Measurements from ENCODE around the gene TBL3. TPM values are rescaled to one million over a fixed set of nuclear protein-coding genes. Genes with fewer than 3 reads are reported as not detected.

Gene TBL3
- total and polyA plus RNA-seq, 2 donors (not counting 1 experiment from before 2014, with no cell fraction given) = 31.9 to 52.2 TPM

DNA sequence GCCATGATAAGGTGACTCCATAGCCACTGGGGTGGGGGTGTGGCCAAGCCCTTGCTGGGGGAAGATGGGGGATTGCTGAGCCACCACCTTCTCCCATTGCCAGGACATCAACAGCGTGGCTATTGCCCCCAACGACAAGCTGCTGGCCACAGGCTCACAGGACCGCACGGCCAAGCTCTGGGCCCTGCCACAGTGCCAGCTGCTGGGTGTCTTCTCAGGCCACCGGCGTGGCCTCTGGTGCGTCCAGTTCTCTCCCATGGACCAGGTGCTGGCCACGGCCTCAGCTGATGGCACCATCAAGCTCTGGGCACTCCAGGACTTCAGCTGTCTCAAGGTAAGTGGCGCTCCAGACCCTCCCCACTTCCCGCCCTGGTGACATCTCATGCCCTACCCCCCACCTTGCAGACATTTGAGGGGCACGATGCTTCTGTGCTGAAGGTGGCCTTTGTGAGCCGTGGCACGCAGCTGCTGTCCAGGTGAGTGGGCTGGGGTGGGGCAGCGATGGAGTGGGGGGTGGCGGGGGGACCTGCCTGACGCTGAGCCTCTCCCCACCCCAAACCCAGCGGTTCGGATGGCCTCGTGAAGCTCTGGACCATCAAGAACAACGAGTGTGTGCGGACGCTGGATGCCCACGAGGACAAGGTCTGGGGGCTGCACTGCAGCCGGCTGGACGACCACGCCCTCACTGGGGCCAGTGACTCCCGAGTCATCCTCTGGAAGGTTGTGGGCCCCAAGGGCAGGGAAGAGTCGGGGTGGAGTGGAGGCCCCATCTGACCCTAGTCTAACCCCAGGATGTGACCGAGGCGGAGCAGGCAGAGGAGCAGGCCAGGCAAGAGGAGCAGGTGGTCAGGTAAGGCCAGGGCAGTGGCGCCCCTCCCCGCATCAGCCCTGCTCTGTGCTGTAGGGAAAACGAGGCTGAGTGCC, 5.4 kb downstream of the TBL3 start:
- Histone ChIP-seq H3K4me1 (ENCODE audit: control insufficient read depth in 2 of 2, insufficient read depth in 2 of 2, low read length in 2 of 2) (peaks cover 9 to 21% of the 10 kb centered on the region in 2 donors), H3K27me3 (replicated peaks in 1 of 4; ENCODE audit: control extremely low read depth in 1 of 4, control insufficient read depth in 3 of 4, insufficient read depth in 4 of 4, low read length in 3 of 4) (peaks cover 0 to 58% (median 16%) of the 10 kb centered on the region in 4 experiments), H3K36me3 (replicated peaks in 1 of 2; ENCODE audit: control extremely low read depth in 1 of 2, control insufficient read depth in 1 of 2, extremely low read depth in 1 of 2, insufficient read depth in 2 of 2, low read length in 1 of 2) (peaks cover 0 to 42% of the 10 kb centered on the region in 2 experiments), H3K4me2 (replicated peaks; ENCODE audit: low read depth, low read length, poor library complexity, severe bottlenecking) (no peak overlapping the region), H4K20me1 (ENCODE audit: control insufficient read depth, insufficient read depth, low read length, poor library complexity, severe bottlenecking) (peaks cover 48% of the 10 kb centered on the region), H3K4me3 (ENCODE audit: control extremely low read depth in 1 of 5, extremely low read depth in 1 of 5, insufficient read depth in 1 of 5, low read depth in 2 of 5, low read length in 4 of 5) (no peak overlapping the region), H3K9me3 (ENCODE audit: control extremely low read depth in 1 of 3, control insufficient read depth in 2 of 3, insufficient read depth in 1 of 3, low read length in 2 of 3) (peaks cover 0 to 6% (median 0%) of the 10 kb centered on the region in 3 donors), H2AFZ (ENCODE audit: insufficient read depth, low read depth, low read length, poor library complexity, severe bottlenecking) (no peak overlapping the region), H3K27ac (ENCODE audit: low read length in 2 of 2) (no peak overlapping the region), H3K79me2 (ENCODE audit: control insufficient read depth, insufficient read depth, low read length) (peaks cover 27% of the 10 kb centered on the region), H3K9ac (ENCODE audit: low read length) (no peak overlapping the region)
- 97% methylated on average over 33 of the region's 33 CpGs for WGBS (ENCODE audit: insufficient coverage)
- ATAC-seq (ENCODE audit: low read depth) (no peak), DNase-seq (no peak)
- H3K27me3 Mint-ChIP-seq = no peaks in the 10 kb centered on the region
- H3K9me3 Mint-ChIP-seq (ENCODE audit: insufficient read depth) = no peaks in the 10 kb centered on the region
- TF ChIP-seq CTCF (IDR thresholded peaks at IDR 0.05) = no peak
- no peak for TF ChIP-seq EZH2 (IDR thresholded peaks at IDR 0.05; ENCODE audit: borderline replicate concordance, insufficient read depth, low read depth, low read length, poor library complexity, severe bottlenecking)
- H3K27ac Mint-ChIP-seq = no peak overlapping the region
- intact Hi-C loops (cut with micrococcal nuclease) = no loop called here
- CTCF ChIA-PET = interaction anchor here (1.3 kb wide), 2 partner anchors 27 to 163 kb away, joined by 3 to 4 read pairs; no protein-coding TSS in a partner anchor
- H3K4me3 Mint-ChIP-seq = no peak overlapping the region
- peaks cover 13% of the 10 kb centered on the region for H3K4me1 Mint-ChIP-seq
- POLR2A ChIA-PET = interaction anchor here (0.7 to 2.0 kb wide), 4 partner anchors 11 to 14 kb away, joined by 3 to 7 read pairs (median 4); partner anchors contain the start of genes RNF151 and RPS2
